OCI-LY1 (cell line): ENCODE measurements around the gene ADGRV1.

ENCODE experiments used
- H2AFZ ChIP-seq: fragments of 200-600 bp; sonication (generic), shearing (Covaris generic); 2 replicates; pipeline ENCODE4 v1.6.0; 2014; ENCODE audit warnings: antibody characterized with exemption, mild to moderate bottlenecking, low read length
- H3F3A ChIP-seq: fragments of 200-600 bp; sonication (generic), shearing (Covaris generic); 2 replicates; pipeline ENCODE4 v1.6.0; 2014; ENCODE audit warnings: mild to moderate bottlenecking, antibody characterized with exemption, low read length, moderate library complexity; ENCODE audit not compliant: insufficient read depth
- H3K27ac ChIP-seq: fragments of 200-600 bp; sonication (generic); 2 replicates; pipeline ENCODE4 v1.5.1; 2014; ENCODE audit warnings: low read length, mixed run types, mild to moderate bottlenecking, low read depth; ENCODE audit not compliant: poor library complexity, severe bottlenecking
- H3K27me3 ChIP-seq: fragments of 200-600 bp; sonication (generic); 2 replicates; pipeline ENCODE4 v1.6.0; 2014; ENCODE audit warnings: antibody characterized with exemption, mild to moderate bottlenecking, low read length, moderate library complexity; ENCODE audit not compliant: insufficient read depth
- H3K36me3 ChIP-seq: fragments of 200-600 bp; sonication (generic); 2 replicates; pipeline ENCODE4 v1.6.1; 2014; ENCODE audit warnings: mild to moderate bottlenecking, antibody characterized with exemption, low read length, moderate library complexity, mixed read lengths; ENCODE audit not compliant: insufficient read depth
- H3K4me1 ChIP-seq: fragments of 200-600 bp; sonication (generic); 2 replicates; pipeline ENCODE4 v1.5.1; 2014; ENCODE audit warnings: mild to moderate bottlenecking, low read length, moderate library complexity; ENCODE audit not compliant: insufficient read depth, severe bottlenecking
- H3K4me2 ChIP-seq: fragments of 200-600 bp; sonication (generic), shearing (Covaris generic); 2 replicates; pipeline ENCODE4 v1.6.1; 2014; ENCODE audit warnings: low read length
- H3K4me3 ChIP-seq: fragments of 200-600 bp; sonication (generic); 2 replicates; pipeline ENCODE4 v1.5.1; 2014; ENCODE audit warnings: low read length, low read depth, mild to moderate bottlenecking, mixed read lengths; ENCODE audit not compliant: poor library complexity, severe bottlenecking
- H3K79me2 ChIP-seq: fragments of 200-600 bp; shearing (Covaris generic); 2 replicates; pipeline ENCODE4 v1.6.1; 2016; ENCODE audit warnings: mixed run types, low read length, mixed read lengths; ENCODE audit not compliant: insufficient read depth
- H3K9ac ChIP-seq: fragments of 200-600 bp; sonication (generic), shearing (Covaris generic); 2 replicates; pipeline ENCODE4 v1.6.1; 2014; ENCODE audit warnings: mild to moderate bottlenecking, low read length, mixed read lengths
- H3K9me2 ChIP-seq: fragments of 200-600 bp; sonication (generic), shearing (Covaris generic); 2 replicates; pipeline ENCODE4 v1.6.1; 2014; ENCODE audit warnings: low read depth, mild to moderate bottlenecking, low read length, mixed read lengths
- H3K9me3 ChIP-seq: fragments of 200-600 bp; shearing (Covaris generic); 2 replicates; pipeline ENCODE4 v1.6.1; 2014; ENCODE audit warnings: low read length, mixed read lengths
- H4K20me1 ChIP-seq: fragments of 200-600 bp; sonication (generic), shearing (Covaris generic); 2 replicates; pipeline ENCODE4 v1.6.0; 2016; ENCODE audit warnings: mild to moderate bottlenecking, low read length; ENCODE audit not compliant: insufficient read depth
- EZH2 ChIP-seq: fragments of 200-600 bp; sonication (generic), shearing (Covaris generic); IDR thresholded peaks from 2 replicates; pipeline ENCODE4 v1.8.0; 2017; ENCODE audit warnings: borderline replicate concordance, mixed run types, mild to moderate bottlenecking, antibody characterized with exemption, low read length, moderate library complexity, mixed read lengths
- TF ChIP-seq, protein P1 (sequence below): fragments of 200-600 bp; sonication (generic), shearing (Covaris generic); IDR thresholded peaks from 2 replicates; pipeline ENCODE4 v1.5.1; 2017; ENCODE audit warnings: mild to moderate bottlenecking, antibody characterized with exemption, low read length, moderate library complexity, mixed read lengths

ADGRV1 gene

DNA sequence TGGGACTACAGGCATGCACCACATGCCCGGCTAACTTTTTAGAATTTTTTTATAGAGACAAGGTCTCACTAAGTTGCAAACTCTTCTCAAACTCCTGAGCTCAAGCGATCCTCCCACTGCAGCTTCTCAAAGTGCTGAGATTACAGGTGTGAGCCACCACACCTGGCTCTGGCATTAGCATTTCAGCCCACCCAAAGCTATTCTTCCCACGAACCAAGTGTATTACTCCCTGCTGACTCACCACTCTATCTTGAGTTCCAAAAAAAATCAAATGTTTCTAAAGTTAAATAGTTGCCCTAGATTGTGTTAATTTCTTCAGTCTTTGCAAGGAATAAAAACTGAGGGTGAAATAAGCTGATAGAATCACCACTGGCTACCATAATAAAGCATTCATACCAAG, 619.0 kb downstream of the ADGRV1 start:
- no peak for TF ChIP-seq EZH2
- TF ChIP-seq, protein P1, sequence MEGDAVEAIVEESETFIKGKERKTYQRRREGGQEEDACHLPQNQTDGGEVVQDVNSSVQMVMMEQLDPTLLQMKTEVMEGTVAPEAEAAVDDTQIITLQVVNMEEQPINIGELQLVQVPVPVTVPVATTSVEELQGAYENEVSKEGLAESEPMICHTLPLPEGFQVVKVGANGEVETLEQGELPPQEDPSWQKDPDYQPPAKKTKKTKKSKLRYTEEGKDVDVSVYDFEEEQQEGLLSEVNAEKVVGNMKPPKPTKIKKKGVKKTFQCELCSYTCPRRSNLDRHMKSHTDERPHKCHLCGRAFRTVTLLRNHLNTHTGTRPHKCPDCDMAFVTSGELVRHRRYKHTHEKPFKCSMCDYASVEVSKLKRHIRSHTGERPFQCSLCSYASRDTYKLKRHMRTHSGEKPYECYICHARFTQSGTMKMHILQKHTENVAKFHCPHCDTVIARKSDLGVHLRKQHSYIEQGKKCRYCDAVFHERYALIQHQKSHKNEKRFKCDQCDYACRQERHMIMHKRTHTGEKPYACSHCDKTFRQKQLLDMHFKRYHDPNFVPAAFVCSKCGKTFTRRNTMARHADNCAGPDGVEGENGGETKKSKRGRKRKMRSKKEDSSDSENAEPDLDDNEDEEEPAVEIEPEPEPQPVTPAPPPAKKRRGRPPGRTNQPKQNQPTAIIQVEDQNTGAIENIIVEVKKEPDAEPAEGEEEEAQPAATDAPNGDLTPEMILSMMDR = no peak
- no peak overlapping the region for H2AFZ ChIP-seq
- H3K4me1 ChIP-seq = no peaks in the 10 kb centered on the region

DNA sequence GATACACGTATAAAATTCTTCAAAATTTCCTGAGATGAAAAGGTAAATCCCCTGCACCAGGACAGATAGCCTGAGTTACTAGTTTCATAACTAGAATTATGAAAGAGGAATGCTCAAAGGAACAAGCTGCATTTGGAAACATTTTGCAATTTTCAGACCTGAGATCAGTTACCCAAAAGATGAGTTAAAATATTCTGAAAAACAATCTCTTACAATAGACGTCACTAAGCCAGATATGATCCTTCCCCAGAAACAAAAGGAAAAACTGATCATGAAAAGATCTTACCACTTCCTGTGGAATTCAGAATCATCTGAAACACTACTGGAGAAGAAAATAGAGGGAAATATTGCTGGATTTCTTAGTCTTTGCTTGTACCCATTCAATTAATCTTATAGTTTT, 619.9 kb downstream of the ADGRV1 start:
- Histone ChIP-seq H2AFZ (no peak overlapping the region), H3K4me2 (no peak overlapping the region), H3K9me3 (no peaks in the 10 kb centered on the region), H3F3A (no peaks in the 10 kb centered on the region), H3K4me1 (no peaks in the 10 kb centered on the region), H3K36me3 (no peaks in the 10 kb centered on the region), H4K20me1 (no peaks in the 10 kb centered on the region), H3K79me2 (no peaks in the 10 kb centered on the region), H3K4me3 (no peak overlapping the region), H3K9me2 (no peaks in the 10 kb centered on the region), H3K27me3 (no peaks in the 10 kb centered on the region), H3K27ac (no peak overlapping the region), H3K9ac (no peak overlapping the region)
- no peak for TF ChIP-seq EZH2
- TF ChIP-seq, protein P1 = no peak

More for the DNA sequence above, 619.0 kb downstream of the ADGRV1 start:
- Histone ChIP-seq H3K79me2 (no peaks in the 10 kb centered on the region), H3K9ac (no peak overlapping the region), H3K9me2 (no peaks in the 10 kb centered on the region), H3K27me3 (no peaks in the 10 kb centered on the region), H3F3A (no peaks in the 10 kb centered on the region), H3K4me2 (no peak overlapping the region), H3K4me3 (no peak overlapping the region), H3K9me3 (no peaks in the 10 kb centered on the region), H4K20me1 (no peaks in the 10 kb centered on the region), H3K27ac (no peak overlapping the region), H3K36me3 (no peaks in the 10 kb centered on the region)

DNA sequence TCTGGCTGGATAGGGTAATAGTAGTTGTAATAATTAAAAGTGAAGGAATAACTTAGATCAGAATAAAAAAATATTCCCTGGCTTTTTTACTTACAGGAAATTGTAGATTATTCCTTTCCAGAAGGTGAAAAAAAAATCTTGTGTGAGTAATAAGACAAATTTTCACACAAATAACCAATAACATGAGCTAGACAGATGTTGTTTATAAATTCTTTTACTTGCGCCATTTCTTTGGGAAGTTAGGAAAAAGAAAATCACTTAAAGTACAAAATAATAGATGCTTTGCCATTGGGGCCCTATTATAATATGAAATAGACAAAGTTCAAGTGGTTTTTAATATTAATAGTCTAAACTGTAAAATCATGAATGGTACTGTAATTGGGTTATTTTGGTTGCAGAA, 620.4 kb downstream of the ADGRV1 start:
- no peak overlapping the region for H3K4me2 ChIP-seq
- no peak overlapping the region for H3K9ac ChIP-seq
- TF ChIP-seq, protein P1 = no peak
- TF ChIP-seq EZH2 = no peak
- H3K9me3 ChIP-seq = no peaks in the 10 kb centered on the region
- H3K27me3 ChIP-seq = no peaks in the 10 kb centered on the region
- no peaks in the 10 kb centered on the region for H4K20me1 ChIP-seq
- no peak overlapping the region for H3K27ac ChIP-seq
- H3F3A ChIP-seq = no peaks in the 10 kb centered on the region
- no peak overlapping the region for H2AFZ ChIP-seq
- no peaks in the 10 kb centered on the region for H3K4me1 ChIP-seq
- no peaks in the 10 kb centered on the region for H3K36me3 ChIP-seq
- H3K79me2 ChIP-seq = no peaks in the 10 kb centered on the region
- no peak overlapping the region for H3K4me3 ChIP-seq
- no peaks in the 10 kb centered on the region for H3K9me2 ChIP-seq
